Smooth muscle cell (in vitro differentiated cells): ENCODE data around the gene TLCD1. TPM values are rescaled to one million over a fixed set of nuclear protein-coding genes. Genes with fewer than 3 reads are reported as not detected.

ENCODE experiments used
- DNase-seq: peaks from one replicate; lab custom pipeline; 2025; ENCODE audit not compliant: unreplicated experiment; lab: John Stamatoyannopoulos, UW
- H2AFZ ChIP-seq: fragments of 200-600 bp; sonication (generic); 2 replicates; pipeline ENCODE4 v1.6.0; 2016; ENCODE audit warnings: antibody characterized with exemption, low read depth, mild to moderate bottlenecking
- H3F3A ChIP-seq: fragments of 200-600 bp; sonication (generic); 2 replicates; pipeline ENCODE4 v1.6.0; 2017; ENCODE audit warnings: antibody characterized with exemption, low read depth
- H3K27ac ChIP-seq: fragments of 200-600 bp; sonication (generic); 2 replicates; pipeline ENCODE4 v1.5.1; 2016; ENCODE audit warnings: low read depth, mild to moderate bottlenecking
- H3K27me3 ChIP-seq: fragments of 200-600 bp; sonication (generic); 2 replicates; pipeline ENCODE4 v1.6.1; 2016; ENCODE audit warnings: low read depth, mild to moderate bottlenecking
- H3K36me3 ChIP-seq: fragments of 200-600 bp; sonication (generic); 2 replicates; pipeline ENCODE4 v1.5.1; 2016; ENCODE audit warnings: low read depth
- H3K4me1 ChIP-seq: fragments of 200-600 bp; sonication (generic); 2 replicates; pipeline ENCODE4 v1.5.1; 2016; ENCODE audit warnings: low read depth
- H3K4me2 ChIP-seq: fragments of 200-600 bp; sonication (generic); 2 replicates; pipeline ENCODE4 v1.6.0; 2016; ENCODE audit warnings: mild to moderate bottlenecking
- H3K4me3 ChIP-seq: fragments of 200-600 bp; sonication (generic); 2 replicates; pipeline ENCODE4 v1.5.1; 2016; ENCODE audit warnings: mild to moderate bottlenecking
- H3K79me2 ChIP-seq: fragments of 200-600 bp; sonication (generic); 2 replicates; pipeline ENCODE4 v1.6.0; 2016; ENCODE audit warnings: low read depth, mild to moderate bottlenecking
- H3K9ac ChIP-seq: fragments of 200-600 bp; sonication (generic); 2 replicates; pipeline ENCODE4 v1.6.0; 2016; ENCODE audit warnings: low read depth
- H3K9me3 ChIP-seq: fragments of 200-600 bp; sonication (generic); replicated peaks from 2 replicates; pipeline ENCODE4 v1.5.1; 2016; ENCODE audit warnings: low read depth
- H4K20me1 ChIP-seq: fragments of 200-600 bp; sonication (generic); 2 replicates; pipeline ENCODE4 v1.6.0; 2016; ENCODE audit warnings: low read depth
- CTCF ChIP-seq: fragments of 200-600 bp; sonication (generic); IDR thresholded peaks from 2 replicates; pipeline ENCODE4 v1.5.1; 2017; ENCODE audit warnings: borderline replicate concordance, mild to moderate bottlenecking, antibody characterized with exemption; ENCODE audit not compliant: insufficient read depth, poor library complexity, severe bottlenecking
- WGBS: methylation state at CpG from one replicate; pipeline ENCODE4 v1.1.7; 2016; ENCODE audit warnings: low lambda C conversion rate; 5-methylcytosine and 5-hydroxymethylcytosine counted together
- polyA plus RNA-seq: library from polyadenylated mRNA; unstranded; fragments of >200 nt; fragmentation: Nextera tagmentation; extraction: Ambion mirVana; gene quantifications from 2 replicates; pipeline ENCODE4 v1.2.1, GENCODE V29; 2016
- total RNA-seq: library from RNA; depleted of rRNA; stranded (reverse); fragments of >200 nt; gene quantifications from 2 replicates; pipeline ENCODE4 v1.2.3, GENCODE V29; 2014

TLCD1 gene
- total and polyA plus RNA-seq, 2 experiments from 2014 or later = 11.2 to 14.7 TPM

DNA sequence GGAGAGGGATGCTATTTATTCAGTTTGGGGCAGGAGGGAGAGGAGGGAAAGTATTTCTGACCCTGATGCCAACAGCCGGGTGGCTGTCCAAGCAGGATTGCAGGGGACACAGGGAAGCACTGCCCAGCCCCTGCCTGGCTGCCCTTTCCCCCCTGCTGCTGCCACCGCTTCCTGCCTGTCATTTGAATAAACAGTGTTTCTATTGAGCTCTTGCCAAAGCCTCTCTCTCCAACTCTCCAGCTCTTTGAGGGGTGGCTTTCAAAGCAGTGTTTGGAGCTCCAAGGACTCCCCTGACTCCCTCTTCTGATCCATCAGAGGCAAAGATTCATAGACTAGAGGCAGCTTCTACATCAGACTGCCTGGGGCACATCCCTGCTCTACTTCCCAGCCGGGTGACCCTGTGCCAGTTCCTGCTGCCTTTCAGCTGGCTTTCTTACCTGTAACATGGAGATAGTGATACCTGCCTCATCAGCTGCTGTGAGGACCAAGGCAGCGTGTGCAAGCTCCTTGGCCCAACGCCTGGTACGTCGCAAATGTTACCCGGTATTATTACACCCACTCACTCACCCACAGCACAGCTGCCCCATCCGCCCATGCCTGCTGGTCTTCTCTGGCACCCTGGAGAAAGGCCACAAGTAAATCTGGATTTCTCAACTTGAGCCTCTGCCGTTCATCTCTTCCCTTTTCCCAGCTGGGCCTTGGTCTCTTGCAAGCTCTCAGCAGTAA is 23.8 kb downstream of the TLCD1 start:
- no peak for TF ChIP-seq CTCF

GRCh38 chr17:28700830-28701492 is 25.1 kb downstream of the TLCD1 start:
- Histone ChIP-seq H3K27ac (no peak overlapping the region), H3K79me2 (no peaks in the 10 kb centered on the region), H2AFZ (no peak overlapping the region), H4K20me1 (no peaks in the 10 kb centered on the region), H3K9ac (no peak overlapping the region), H3K27me3 (no peaks in the 10 kb centered on the region), H3K4me2 (no peak overlapping the region), H3F3A (no peaks in the 10 kb centered on the region), H3K36me3 (peaks cover 9% of the 10 kb centered on the region), H3K9me3 (no peaks in the 10 kb centered on the region), H3K4me3 (no peak overlapping the region), H3K4me1 (peaks cover 10% of the 10 kb centered on the region)
- WGBS = 98% methylated on average over 10 of the region's 10 CpGs
- no peak for TF ChIP-seq CTCF
- DNase-seq = no peak

More for the DNA sequence above, 23.8 kb downstream of the TLCD1 start:
- WGBS = 96% methylated on average over 10 of the region's 10 CpGs
- Histone ChIP-seq H2AFZ (no peak overlapping the region), H4K20me1 (no peaks in the 10 kb centered on the region), H3K4me3 (no peak overlapping the region), H3K27ac (no peak overlapping the region), H3F3A (no peaks in the 10 kb centered on the region), H3K27me3 (no peaks in the 10 kb centered on the region), H3K4me2 (no peak overlapping the region), H3K79me2 (no peaks in the 10 kb centered on the region), H3K4me1 (peaks cover 10% of the 10 kb centered on the region), H3K9ac (no peak overlapping the region), H3K9me3 (no peaks in the 10 kb centered on the region), H3K36me3 (peaks cover 6% of the 10 kb centered on the region)
- DNase-seq = no peak

DNA sequence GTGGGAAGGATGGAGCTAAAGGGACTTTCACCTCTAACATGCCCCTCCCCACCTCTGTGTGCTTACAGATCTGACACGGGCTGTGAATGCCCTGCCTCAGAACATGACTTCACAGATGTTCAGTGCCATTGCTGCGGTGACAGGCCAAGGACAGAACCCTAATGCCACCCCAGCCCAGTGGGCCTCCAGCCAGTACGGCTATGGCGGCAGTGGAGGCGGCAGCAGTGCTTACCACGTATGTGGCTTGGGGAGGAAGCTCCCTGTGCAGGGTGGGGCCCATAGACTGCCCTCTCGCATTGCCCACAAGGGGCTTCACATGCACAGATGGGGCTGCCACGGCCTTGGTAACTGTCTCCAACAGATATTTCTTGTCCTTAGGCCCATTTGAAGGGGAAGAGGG is 25.8 kb downstream of the TLCD1 start:
- H3K4me1 ChIP-seq = peaks cover 10% of the 10 kb centered on the region
- H3K9ac ChIP-seq = no peak overlapping the region
- no peak overlapping the region for H2AFZ ChIP-seq
- H3K4me3 ChIP-seq = no peak overlapping the region
- no peaks in the 10 kb centered on the region for H4K20me1 ChIP-seq
- no peaks in the 10 kb centered on the region for H3K27me3 ChIP-seq
- no peaks in the 10 kb centered on the region for H3K9me3 ChIP-seq
- no peaks in the 10 kb centered on the region for H3K79me2 ChIP-seq
- H3K27ac ChIP-seq = no peak overlapping the region
- over 99% methylated on average over 8 of the region's 8 CpGs for WGBS
- H3K4me2 ChIP-seq = no peak overlapping the region
- no peak for TF ChIP-seq CTCF
- DNase-seq = no peak
- H3F3A ChIP-seq = no peaks in the 10 kb centered on the region
- H3K36me3 ChIP-seq = peaks cover 9% of the 10 kb centered on the region
